Measurements from ENCODE around the gene ABCD1. TPM values are rescaled to one million over a fixed set of nuclear protein-coding genes. Genes with fewer than 3 reads are reported as not detected.

The ABCD1 gene
- total and polyA plus RNA-seq, 2 donors from 2014 or later: 5.2 to 13.7 TPM

DNA sequence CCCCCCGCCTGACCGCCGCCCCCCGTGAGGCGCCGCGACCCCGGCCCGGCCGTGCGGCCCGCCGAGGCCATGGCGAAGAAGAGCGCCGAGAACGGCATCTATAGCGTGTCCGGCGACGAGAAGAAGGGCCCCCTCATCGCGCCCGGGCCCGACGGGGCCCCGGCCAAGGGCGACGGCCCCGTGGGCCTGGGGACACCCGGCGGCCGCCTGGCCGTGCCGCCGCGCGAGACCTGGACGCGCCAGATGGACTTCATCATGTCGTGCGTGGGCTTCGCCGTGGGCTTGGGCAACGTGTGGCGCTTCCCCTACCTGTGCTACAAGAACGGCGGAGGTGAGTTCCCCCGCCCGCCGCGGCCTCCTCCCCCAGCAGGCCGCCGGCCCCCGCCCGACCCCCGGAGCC, 36.1 kb upstream of the ABCD1 start:
- Histone ChIP-seq H3K4me1 (ENCODE audit: control insufficient read depth in 2 of 3, insufficient read depth in 2 of 3, low read depth in 1 of 3, low read length in 3 of 3) (peaks cover 0 to 4% (median 0%) of the 10 kb centered on the region in 3 donors), H3K36me3 (ENCODE audit: control insufficient read depth in 2 of 3, insufficient read depth in 3 of 3, low read length in 3 of 3) (no peaks in the 10 kb centered on the region), H3K9me3 (ENCODE audit: control insufficient read depth in 2 of 3, insufficient read depth in 1 of 3, low read length in 3 of 3) (no peaks in the 10 kb centered on the region), H3K27ac (ENCODE audit: low read depth in 2 of 2, low read length in 2 of 2) (no peak overlapping the region), H3K27me3 (ENCODE audit: control insufficient read depth, insufficient read depth, low read length) (no peaks in the 10 kb centered on the region), H3K4me3 (ENCODE audit: low read length in 3 of 3) (no peak overlapping the region), H3K9ac (ENCODE audit: low read length in 3 of 3) (no peak overlapping the region)
- FAIRE-seq (no peak), DNase-seq (peak in 1 of 5 donors; percentile 67)
- intact Hi-C loops (cut with DNase I): no loop called here
- TF ChIP-seq, protein P1, sequence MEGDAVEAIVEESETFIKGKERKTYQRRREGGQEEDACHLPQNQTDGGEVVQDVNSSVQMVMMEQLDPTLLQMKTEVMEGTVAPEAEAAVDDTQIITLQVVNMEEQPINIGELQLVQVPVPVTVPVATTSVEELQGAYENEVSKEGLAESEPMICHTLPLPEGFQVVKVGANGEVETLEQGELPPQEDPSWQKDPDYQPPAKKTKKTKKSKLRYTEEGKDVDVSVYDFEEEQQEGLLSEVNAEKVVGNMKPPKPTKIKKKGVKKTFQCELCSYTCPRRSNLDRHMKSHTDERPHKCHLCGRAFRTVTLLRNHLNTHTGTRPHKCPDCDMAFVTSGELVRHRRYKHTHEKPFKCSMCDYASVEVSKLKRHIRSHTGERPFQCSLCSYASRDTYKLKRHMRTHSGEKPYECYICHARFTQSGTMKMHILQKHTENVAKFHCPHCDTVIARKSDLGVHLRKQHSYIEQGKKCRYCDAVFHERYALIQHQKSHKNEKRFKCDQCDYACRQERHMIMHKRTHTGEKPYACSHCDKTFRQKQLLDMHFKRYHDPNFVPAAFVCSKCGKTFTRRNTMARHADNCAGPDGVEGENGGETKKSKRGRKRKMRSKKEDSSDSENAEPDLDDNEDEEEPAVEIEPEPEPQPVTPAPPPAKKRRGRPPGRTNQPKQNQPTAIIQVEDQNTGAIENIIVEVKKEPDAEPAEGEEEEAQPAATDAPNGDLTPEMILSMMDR (IDR thresholded peaks at IDR 0.05; ENCODE audit: borderline replicate concordance, extremely low read depth, insufficient read depth): no peak

DNA sequence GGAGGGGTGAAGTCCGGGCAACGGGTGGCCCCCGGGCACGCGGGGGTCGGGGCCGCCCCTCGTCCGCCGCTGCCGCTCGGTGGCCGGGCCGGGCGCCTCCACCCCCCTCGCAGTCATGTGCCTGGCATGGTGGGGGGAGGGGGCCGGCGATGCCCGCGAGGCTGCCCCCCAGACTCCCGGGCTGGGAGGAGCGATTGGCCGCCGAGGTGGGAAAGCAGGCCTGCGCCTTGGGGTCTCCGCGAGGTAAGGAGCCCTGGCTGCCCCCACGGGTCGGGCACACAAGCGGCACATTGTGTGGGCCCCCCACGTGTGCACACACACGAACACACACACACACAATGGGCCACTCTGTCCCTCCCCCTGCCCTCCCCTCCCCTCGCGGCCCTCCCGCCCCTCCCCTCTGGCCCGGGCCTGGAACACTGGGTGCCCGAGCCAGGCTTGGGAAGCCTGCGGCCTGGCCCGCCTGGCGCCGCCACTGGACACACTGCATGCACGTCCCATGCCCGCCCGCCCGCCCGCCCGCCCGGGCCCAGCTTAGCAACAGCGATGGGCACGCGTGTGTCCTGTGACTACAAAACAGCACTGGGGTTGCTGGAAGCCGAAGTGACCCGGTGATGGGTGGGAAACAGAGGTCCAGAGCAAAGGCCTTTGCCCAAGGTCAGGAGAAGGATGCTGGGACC, 35.6 kb upstream of the ABCD1 start:
- intact Hi-C loops (cut with DNase I): no loop called here
- FAIRE-seq (no peak), DNase-seq (peak in 2 of 5 donors; percentile 67 to 76)
- TF ChIP-seq, protein P1 (IDR thresholded peaks at IDR 0.05; ENCODE audit: borderline replicate concordance, extremely low read depth, insufficient read depth): no peak
- no peaks in the 10 kb centered on the region for H3K36me3 ChIP-seq (ENCODE audit: control insufficient read depth in 2 of 3, insufficient read depth in 3 of 3, low read length in 3 of 3)
- H3K4me3 ChIP-seq (ENCODE audit: low read length in 3 of 3): peak overlapping the region in 2 of 3 donors; percentile 29 to 42
- peak overlapping the region in 1 of 3 donors; percentile 3 for H3K9ac ChIP-seq (ENCODE audit: low read length in 3 of 3)
- H3K4me1 ChIP-seq (ENCODE audit: control insufficient read depth in 2 of 3, insufficient read depth in 2 of 3, low read depth in 1 of 3, low read length in 3 of 3): peaks cover 0 to 4% (median 0%) of the 10 kb centered on the region in 3 donors
- no peaks in the 10 kb centered on the region for H3K9me3 ChIP-seq (ENCODE audit: control insufficient read depth in 2 of 3, insufficient read depth in 1 of 3, low read length in 3 of 3)
- H3K27ac ChIP-seq (ENCODE audit: low read depth in 2 of 2, low read length in 2 of 2): no peak overlapping the region
- no peaks in the 10 kb centered on the region for H3K27me3 ChIP-seq (ENCODE audit: control insufficient read depth, insufficient read depth, low read length)

DNA sequence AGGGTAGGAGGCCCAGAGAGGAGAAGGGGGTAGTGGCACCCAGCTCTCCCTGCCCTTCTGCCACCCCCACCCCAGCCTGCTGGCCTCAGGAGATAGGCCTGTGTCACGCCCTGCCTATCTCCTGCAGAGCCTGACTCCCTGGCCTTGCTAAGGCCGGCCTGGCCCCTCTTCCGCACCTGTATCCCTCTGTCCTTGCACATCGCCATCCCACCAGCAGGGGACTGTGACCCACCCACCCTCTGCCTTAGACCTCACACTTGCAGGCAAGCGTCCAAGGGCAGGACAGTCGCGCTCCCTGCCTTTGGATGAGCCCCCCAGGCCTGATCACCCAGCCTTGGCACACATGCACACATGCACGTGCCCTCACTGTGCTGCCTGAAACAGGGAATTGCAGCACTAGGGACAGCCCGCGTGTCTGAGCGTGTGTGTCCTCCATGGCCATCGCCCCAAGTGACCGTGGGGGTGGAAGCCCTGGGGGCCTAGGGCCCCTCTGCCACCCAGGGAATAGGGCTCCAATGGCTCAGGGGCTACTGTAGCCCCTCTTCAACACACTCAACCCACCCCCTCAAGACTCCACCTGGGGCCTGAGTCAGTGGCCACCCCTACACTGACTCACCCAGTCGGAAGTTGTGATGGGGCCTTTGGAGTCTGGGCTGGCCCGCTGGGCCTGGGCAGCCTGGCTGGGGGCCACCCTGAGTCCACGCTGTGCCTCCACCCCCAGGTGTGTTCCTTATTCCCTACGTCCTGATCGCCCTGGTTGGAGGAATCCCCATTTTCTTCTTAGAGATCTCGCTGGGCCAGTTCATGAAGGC, 34.8 kb upstream of the ABCD1 start:
- TF ChIP-seq, protein P1 (IDR thresholded peaks at IDR 0.05; ENCODE audit: borderline replicate concordance, extremely low read depth, insufficient read depth): no peak
- Histone ChIP-seq H3K9ac (ENCODE audit: low read length in 3 of 3) (peak overlapping the region in 1 of 3 donors; percentile 3), H3K27me3 (ENCODE audit: control insufficient read depth, insufficient read depth, low read length) (no peaks in the 10 kb centered on the region), H3K4me1 (ENCODE audit: control insufficient read depth in 2 of 3, insufficient read depth in 2 of 3, low read depth in 1 of 3, low read length in 3 of 3) (peaks cover 0 to 4% (median 0%) of the 10 kb centered on the region in 3 donors), H3K4me3 (ENCODE audit: low read length in 3 of 3) (peak overlapping the region in 2 of 3 donors; percentile 29 to 42), H3K9me3 (ENCODE audit: control insufficient read depth in 2 of 3, insufficient read depth in 1 of 3, low read length in 3 of 3) (no peaks in the 10 kb centered on the region), H3K27ac (ENCODE audit: low read depth in 2 of 2, low read length in 2 of 2) (peak overlapping the region in 1 of 2 donors; percentile 9), H3K36me3 (ENCODE audit: control insufficient read depth in 2 of 3, insufficient read depth in 3 of 3, low read length in 3 of 3) (no peaks in the 10 kb centered on the region)
- FAIRE-seq (no peak), DNase-seq (peak in 2 of 5 donors; percentile 45 to 61)
- intact Hi-C loops (cut with DNase I): no loop called here
